HG02763 (cell line): ENCODE results near the gene PCGF3.
"Not testable (repeated sequence)": the region's sequence is repeated elsewhere in the genome, so short reads cannot be mapped to it uniquely, and the experiment has no call there.

Experiments used
- ATAC-seq: cut with Tn5 transposase; IDR thresholded peaks from one replicate; pipeline ENCODE4 v1.9.1; 2021; ENCODE audit warnings: mild to moderate bottlenecking, moderate library complexity; ENCODE audit not compliant: unreplicated experiment

PCGF3 gene

GRCh38 chr4:762211-763190 lies 56.9 kb downstream of the PCGF3 start:
- no peak for ATAC-seq

GRCh38 chr4:763191-763810 lies 57.7 kb downstream of the PCGF3 start:
- no peak for ATAC-seq

GRCh38 chr4:763922-764321 lies 58.3 kb downstream of the PCGF3 start:
- ATAC-seq = no peak

GRCh38 chr4:764405-765169 lies 59.0 kb downstream of the PCGF3 start:
- no peak for ATAC-seq

- no peak for ATAC-seq
Measured at GRCh38 chr4:766152-766515, 60.5 kb downstream of the PCGF3 start.

- no peak for ATAC-seq
Measured at GRCh38 chr4:766559-767283, 61.1 kb downstream of the PCGF3 start.

GRCh38 chr4:768076-768475 lies 62.4 kb downstream of the PCGF3 start:
- ATAC-seq = no peak

- ATAC-seq = no peak
Measured at GRCh38 chr4:768995-769394, 63.4 kb downstream of the PCGF3 start.

- ATAC-seq = no peak
Measured at GRCh38 chr4:769511-769910, 63.9 kb downstream of the PCGF3 start.

- ATAC-seq = no peak
Measured at GRCh38 chr4:770022-770421, 64.4 kb downstream of the PCGF3 start.

- no peak for ATAC-seq
Measured at GRCh38 chr4:771464-771863, 65.8 kb downstream of the PCGF3 start.

GRCh38 chr4:772118-772517 lies 66.5 kb downstream of the PCGF3 start:
- no peak for ATAC-seq

- ATAC-seq = no peak
Measured at GRCh38 chr4:772776-773175, 67.1 kb downstream of the PCGF3 start.

- no peak for ATAC-seq
Measured at GRCh38 chr4:773214-773613, 67.6 kb downstream of the PCGF3 start.

GRCh38 chr4:774419-775092 lies 68.9 kb downstream of the PCGF3 start:
- ATAC-seq = not testable (repeated sequence)

GRCh38 chr4:775485-775884 lies 69.9 kb downstream of the PCGF3 start:
- ATAC-seq = not testable (repeated sequence)

GRCh38 chr4:776743-777441 lies 71.3 kb downstream of the PCGF3 start:
- ATAC-seq = no peak

- ATAC-seq = no peak
Measured at GRCh38 chr4:777520-778262, 72.1 kb downstream of the PCGF3 start.

GRCh38 chr4:779555-779954 lies 73.9 kb downstream of the PCGF3 start:
- ATAC-seq = no peak
